NCI-H146 treated with DMSO at 0.1 percent for 48 hours (cell line): ENCODE results near the gene FYB1.

Experiments
- DNase-seq: peaks from one replicate; lab custom pipeline; 2025; ENCODE audit not compliant: unreplicated experiment; lab: John Stamatoyannopoulos, UW

Gene FYB1

GRCh38 chr5:39207345-39208045 lies 11.9 kb downstream of the FYB1 start:
- DNase-seq = no peak

DNA sequence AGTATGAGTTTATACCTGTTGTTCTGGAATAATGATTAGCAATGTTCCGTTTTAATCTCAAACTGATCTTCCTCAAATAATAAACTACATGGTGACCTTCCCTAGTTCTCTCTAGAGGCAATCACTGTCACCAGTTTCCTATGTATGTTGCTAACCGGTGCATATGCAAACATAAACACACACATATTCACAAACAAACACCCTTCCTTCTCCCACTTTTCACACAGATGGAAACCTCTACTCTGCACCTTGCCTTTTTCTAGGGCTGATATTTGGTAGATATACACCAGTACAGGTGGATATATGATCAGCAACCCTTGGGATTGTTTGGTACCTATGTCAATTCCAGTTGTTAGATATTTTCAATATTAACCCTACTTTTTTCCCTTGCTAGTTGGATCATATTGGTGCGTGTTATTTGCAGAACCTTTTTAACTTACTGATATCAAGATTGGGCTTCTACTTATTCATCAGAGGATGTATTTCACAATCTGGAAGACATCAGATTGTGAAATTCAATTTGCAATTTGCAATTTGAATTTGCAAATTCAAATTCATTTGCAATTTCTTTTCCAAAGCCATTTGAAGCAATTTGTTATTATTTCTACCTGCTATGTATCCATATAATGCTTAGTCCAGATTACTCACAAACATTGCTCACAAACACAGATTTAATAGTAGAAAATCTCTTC lies 12.6 kb downstream of the FYB1 start:
- no peak for DNase-seq

DNA sequence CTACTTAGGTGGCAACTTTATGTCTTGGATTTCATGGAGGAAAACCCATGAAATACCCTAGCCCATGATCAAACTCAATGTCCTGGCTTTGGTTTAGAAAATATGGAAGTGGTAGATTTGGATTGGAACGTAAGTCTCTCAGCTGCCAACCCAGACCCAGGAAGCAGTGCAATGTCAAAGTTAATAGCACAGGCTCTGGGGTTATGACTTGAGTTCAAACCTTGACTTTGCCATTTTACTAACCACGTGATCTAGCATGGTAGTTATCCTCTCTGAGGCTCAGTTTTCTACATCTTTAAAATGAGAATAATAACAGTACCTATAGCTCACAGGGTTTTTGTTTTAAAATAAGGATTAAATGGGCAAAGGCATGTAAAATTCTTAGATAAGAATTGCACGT lies 13.8 kb downstream of the FYB1 start:
- DNase-seq = no peak

DNA sequence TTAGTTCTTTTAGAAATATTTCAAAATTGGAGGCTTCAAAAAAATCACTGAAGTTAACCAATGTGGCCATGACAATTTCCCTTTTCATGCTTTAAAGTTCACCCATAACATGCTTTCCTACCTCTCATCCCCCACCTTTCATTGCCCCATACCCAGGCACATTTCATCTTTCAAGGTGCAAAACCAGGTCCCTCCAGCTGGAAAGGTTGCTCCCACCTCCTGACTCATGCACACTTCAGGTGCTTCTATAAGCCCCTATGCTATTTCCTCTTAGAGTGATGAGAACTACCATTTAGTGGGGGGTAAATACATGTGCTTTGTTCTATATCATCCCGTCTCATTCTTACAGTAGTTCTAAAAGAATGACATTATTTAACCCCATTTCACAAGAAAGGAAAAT lies 15.4 kb downstream of the FYB1 start:
- DNase-seq = no peak

- no peak for DNase-seq
Observed at GRCh38 chr5:39203275-39203922, 16.0 kb downstream of the FYB1 start.

DNA sequence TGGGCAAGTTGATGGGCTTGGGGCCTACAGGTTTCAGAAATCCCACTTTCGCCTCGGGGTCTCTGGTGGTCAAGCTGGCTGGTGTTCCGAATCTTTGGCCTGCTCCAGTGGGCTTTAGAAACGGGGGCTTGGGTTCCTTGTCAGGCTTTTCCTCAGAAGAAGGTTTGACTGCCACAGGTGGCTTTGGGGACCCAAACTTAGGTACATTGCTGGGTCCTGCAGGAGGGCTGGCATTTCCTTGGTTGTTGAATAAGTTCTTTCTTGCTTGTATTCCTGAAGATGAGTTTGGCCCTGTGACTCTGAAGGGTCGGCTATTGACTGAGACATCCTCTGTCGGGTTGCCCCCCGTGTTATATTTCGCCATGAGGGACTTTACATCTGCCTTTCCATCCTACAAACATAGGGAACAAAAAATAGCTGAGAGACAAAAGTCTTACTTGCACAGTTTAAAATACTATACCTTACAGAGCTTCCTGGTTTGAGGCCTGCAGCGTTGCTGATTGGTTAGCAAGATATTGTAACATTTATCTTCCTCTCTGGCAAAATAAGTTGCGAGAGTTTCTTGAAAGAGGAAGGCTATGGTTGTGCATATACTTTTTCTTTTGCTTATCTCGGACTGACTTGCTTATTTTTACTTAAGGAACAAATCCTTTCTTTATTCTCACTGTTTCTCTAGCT lies 16.6 kb downstream of the FYB1 start:
- DNase-seq = no peak

DNA sequence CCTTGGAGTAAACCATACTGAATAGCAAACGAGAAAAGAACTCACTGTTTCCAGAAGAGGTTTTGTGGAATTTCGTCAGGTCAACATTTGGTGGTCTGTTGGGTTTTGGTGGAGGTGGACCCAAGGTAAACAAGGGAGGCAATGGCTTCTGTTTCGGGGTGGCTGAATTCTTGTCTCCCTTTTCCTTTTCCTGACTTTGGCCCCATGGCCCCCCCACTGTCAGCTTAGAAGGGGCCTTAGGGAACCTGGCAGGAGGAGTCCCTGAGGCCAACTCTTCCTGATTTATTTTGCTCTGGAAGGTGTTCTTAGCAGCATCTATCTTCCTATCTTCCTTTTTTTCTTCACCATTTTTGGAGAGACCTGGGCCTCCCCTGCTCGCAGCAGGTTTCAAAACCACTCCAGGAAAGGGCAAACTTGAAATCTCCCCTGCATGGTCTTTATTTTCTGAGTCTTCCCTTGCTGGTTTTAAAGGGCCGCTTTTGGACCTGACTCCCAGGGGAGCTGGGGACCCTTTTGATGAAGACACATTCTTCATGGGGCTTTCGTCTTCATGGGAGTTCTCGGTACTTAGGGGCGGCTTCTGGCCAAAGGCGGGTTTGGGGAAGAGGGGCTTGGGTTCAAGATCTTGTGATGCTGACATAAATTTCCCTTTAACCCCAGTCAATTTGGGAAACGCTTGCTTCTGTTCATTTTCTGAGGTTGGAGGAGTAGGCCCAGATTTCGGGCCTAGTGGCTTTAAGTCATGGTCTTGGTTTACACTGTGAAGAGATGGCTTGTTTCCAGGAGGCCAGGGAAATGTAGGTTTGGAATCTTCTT lies 17.4 kb downstream of the FYB1 start:
- DNase-seq = no peak

GRCh38 chr5:39201160-39201780 lies 18.1 kb downstream of the FYB1 start:
- DNase-seq = no peak

GRCh38 chr5:39200081-39200480 lies 19.3 kb downstream of the FYB1 start:
- DNase-seq = no peak

- no peak for DNase-seq
Observed at GRCh38 chr5:39199335-39199734, 20.0 kb downstream of the FYB1 start.

- no peak for DNase-seq
Observed at GRCh38 chr5:39198127-39198526, 21.2 kb downstream of the FYB1 start.

- DNase-seq = no peak
Observed at GRCh38 chr5:39197556-39197955, 21.8 kb downstream of the FYB1 start.

DNA sequence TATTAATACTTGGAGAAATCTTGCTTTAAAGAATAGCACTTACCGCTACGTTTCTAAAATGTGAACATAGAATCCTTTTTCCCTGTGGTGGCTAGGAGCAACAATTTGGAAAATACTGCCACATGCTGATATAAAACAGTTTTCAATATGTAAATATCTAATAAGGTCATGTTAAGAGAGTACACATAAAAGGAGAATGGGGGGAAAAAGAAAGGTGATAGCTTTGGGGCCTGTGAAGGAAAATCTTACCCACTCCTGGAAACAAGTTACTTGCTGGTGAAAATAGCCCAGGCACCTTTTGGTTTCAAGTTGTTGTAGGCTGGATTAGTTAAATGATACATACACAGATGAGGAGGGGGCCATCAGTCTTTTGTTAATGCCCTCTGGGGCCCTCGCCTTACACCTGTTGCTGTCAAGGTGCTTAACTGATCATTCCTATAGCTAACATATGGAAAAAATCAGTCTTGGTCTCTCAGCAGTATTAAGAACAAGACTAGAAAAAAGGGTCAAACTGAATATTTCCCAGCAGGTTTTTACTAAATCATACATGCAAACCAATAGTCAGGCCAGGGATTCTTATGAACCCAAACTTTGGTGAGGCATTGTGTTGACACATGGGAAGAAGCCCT lies 24.1 kb downstream of the FYB1 start:
- DNase-seq = no peak

DNA sequence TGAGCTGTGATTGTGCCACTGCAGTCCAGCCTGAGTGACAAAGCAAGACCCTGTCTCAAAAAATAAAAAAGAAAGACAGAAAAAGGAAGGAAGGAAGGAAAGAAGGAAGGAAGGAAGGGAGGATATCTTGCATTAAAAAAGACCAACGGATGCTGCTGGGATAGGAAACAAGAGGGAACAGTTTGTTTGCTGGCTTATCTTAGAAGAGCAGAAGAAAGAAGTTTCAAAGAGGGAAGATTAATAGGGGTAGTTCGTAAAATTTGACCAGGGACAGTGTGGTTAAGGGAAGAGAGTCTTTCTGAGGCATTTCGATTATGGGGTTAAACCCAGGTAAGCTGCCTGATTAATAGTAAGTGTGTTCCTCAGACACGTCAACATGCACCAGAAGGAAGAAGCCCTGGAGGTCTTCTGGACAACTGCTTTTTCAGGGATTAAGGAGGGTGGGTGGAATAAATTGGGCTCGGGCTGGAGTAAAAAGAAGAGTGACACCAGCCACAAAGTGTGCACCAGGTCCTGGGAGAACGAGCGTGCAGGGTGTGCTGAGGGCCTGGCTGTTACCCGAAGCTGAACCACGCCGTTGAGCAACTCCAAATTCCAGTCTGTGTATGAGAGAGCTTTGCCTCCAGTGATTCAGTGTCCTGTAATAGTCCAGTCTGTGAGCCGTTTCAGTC lies 24.8 kb downstream of the FYB1 start:
- DNase-seq = no peak

- no peak for DNase-seq
Observed at GRCh38 chr5:39193553-39194465, 25.6 kb downstream of the FYB1 start.

- DNase-seq = no peak
Observed at GRCh38 chr5:39192450-39193160, 26.8 kb downstream of the FYB1 start.

DNA sequence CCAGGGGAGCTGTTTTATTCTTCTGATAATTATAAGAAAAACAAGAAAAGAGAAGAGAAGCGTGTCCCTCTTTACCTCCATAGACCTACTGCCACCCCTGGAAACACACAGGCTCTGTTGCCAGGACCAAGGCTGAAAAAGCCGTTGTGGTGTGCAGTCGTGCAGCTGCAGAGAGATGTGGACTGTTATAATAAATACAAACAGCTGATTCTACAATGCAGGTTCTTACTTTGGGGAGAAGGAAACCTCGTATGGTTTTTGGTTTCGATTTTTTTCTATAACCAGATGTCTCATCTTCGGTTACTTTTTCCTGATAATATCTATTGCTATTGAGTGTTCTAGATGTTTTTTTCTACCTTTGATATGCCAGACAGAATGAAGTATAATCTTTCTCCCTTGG lies 28.1 kb downstream of the FYB1 start:
- no peak for DNase-seq
